NCI-H1092 (cell line): ENCODE data around the gene CABCOCO1.
"Not testable (repeated sequence)": the region's sequence is repeated elsewhere in the genome, so short reads cannot be mapped to it uniquely, and the experiment has no call there.

Experiments
- DNase-seq: peaks from one replicate; lab custom pipeline; 2025; lab: John Stamatoyannopoulos, UW

CABCOCO1 gene

DNA sequence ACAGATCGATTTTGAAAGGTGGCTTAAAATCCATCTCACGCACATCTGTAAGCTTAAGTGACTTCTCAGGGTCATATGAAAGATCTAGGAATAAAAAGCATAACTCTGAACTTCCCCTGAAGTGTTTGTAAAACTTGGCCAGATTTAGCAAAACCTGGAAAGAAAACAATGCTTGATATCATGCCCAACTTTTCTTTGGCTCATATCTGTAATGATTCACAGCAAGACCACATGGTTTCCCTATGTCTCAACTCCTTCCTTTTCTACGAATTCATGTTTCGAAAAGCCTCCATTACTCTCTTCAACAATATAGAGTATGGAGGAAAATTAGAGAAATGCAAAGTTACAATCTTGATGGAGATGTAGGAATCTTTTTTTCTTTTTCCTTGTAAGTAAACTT lies 20.1 kb upstream of the CABCOCO1 start:
- no peak for DNase-seq

DNA sequence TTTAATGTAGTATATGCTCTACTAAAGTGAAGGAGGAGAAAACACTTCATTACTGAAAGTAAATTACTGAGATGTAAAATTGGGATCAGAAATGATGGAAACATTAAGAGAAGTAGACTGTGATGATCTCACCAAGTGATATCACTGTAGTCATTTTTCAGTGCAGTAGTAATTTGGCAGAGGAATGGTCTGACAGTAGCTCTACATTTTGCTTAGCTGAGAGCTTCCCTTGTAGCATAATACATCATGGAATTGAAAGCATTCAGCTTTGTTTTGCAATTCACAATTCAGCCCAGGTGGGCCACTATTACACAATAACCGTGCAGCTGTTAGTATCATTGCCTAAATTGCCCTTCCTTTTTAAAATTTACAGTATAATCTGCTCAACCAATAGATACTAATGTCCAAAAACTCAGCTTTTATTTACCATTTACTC lies 19.4 kb upstream of the CABCOCO1 start:
- DNase-seq: peak; percentile 13

DNA sequence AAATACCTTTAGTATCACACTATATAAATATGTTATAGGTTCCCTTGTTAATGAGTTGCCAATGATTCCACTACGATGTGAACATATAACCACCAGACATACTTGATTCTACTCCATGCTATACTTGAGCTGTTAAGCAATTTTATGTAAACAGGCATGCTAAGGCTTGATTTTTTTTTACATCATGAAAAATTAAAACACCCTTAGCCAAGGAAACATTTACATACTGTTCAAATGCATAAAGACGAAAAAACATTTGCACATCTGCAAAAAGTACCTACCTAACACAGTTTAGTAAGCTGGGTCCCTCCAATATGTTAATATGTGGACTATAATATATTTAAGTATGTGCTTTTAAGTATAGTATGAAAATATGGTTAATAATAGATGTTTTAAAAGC lies 9.0 kb upstream of the CABCOCO1 start:
- no peak for DNase-seq

DNA sequence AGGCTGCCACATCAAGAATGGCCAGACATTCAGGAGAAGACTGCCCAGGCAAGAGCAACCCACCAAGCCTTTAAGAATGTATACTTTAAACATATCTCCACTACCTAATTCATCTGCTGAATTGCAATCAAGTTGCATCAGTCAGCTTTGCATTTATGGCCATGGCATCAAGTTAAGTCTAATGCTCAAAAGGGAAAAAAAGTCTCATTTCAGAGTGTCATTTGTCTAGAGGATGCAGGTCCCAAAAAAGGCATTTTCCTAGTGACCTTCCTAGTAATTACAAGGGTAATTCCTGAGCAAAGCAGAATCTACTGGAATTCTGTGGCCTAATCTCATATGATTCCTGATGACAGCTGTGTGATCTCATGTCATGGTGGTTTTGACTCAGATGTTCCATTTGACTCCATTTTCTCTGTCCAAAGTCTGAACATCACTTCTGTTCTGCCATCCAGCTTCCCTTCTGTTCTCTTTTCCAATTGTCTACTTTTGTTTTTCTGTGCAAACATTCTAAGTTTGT lies 7.3 kb upstream of the CABCOCO1 start:
- DNase-seq: no peak

DNA sequence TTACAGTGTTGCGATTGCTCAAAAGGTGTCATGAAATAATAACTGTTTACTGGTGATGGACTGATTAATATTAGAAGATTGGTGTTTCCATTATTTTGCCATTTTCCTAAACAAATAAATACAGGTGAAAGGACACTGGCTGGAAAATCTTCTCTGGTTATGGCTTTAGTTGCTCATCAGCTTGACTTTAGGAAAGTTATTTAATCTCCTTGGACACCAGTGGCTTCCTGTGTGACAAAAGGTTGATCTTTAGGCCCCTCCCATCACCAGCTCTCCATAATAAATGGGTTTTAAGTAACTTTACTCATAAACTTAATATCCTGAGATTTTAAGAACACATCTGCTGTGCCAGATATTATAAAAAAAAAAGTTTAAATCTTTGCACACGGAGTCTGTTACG lies 737 bp downstream of the CABCOCO1 start:
- DNase-seq: no peak

DNA sequence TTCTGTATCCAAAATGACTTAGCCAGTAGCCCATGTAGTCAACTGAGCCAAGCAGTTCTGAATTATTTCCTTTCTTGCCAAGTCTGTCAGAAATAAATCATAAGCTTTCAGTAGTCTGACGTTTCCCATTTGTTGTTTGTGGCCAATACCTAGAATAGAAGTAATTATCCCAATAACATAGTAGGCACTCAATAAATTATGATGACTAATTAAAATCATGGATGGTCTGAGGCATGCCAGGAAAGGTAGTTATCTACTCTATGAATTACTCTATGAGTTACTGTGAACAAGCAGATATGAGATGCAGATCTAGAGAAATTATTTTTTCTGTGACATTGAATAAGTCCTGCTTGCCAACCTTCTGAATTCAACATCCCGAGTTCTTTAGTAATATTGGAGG lies 2.3 kb downstream of the CABCOCO1 start:
- DNase-seq: no peak

DNA sequence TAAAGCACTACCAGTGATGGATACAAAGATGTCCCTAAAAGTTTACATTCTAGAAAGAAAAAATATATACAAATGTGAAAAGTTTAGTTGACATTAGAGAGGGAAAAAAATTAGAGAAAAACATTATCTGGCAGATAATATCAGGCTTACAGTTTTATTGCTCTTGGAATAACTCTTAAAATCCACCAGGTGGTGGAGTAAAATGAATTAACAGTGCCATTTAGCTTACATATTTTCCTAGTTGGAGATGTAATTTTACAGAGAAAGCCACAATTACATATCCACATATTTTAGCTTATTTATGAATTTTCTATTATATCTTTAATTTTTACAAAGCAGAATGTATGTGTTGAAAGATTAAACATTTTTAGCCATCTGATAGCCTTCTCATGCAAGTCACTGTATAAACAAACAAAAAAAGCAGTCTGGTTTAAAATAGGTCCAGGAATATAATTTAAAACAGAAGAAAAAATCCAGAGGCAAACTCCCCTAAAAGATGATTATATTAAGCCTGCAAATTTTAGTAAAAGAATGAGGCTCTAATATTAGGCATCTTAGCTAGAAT lies 6.5 kb downstream of the CABCOCO1 start:
- DNase-seq: no peak

DNA sequence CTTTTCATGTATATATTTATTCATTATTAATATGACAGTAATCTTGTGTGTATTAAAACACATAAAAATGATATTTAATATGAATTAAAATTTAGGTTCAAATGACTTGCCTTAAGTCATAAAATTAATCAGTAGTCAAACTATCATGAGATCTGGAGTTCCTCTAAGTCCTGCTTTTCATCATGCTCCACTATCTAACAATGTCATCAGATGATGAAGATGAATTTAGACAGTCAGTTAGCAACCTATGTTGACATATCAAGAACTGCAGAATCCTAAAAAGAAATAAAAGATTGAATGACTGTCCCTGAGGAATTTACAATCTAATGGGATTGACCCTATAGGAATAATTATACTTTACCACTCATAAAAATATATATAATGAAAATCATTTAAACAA lies 7.1 kb downstream of the CABCOCO1 start:
- no peak for DNase-seq

DNA sequence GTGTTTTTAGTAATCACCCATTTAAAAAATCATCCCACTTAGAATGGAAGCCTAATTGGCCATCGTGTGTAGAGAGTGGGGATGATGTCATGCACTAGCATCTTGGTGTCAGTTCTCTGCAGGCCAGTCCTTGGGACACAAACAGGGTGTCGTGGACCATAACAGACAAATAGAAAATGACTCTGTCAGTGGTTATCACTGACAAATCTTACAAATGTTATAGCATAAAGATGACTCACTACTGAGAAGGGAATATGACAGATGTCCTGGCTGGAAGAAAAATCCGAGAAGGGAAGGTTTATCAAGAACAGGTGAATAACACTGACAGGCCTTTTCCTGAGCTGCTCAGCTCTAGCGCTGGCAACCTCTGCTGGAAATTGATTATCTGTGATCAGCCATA lies 10.6 kb downstream of the CABCOCO1 start:
- no peak for DNase-seq

DNA sequence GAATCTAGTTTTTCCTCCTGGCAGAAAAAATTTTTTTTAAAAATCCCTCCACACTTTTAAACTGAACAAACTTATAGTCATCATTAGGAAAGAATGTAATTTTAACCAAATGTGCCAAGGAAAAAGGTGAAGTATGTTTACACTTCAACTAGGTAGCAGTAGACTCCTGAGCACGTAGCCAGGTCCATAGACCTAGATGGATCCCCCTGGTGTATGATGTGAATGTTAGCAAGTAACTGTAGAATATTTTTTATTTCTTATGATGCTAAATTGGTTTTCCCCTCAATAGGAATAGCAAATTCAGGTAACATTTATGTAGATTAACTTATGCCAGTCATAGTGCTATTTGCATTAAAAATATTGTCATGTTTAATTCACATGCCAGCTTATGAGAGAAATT lies 19.6 kb downstream of the CABCOCO1 start:
- no peak for DNase-seq

DNA sequence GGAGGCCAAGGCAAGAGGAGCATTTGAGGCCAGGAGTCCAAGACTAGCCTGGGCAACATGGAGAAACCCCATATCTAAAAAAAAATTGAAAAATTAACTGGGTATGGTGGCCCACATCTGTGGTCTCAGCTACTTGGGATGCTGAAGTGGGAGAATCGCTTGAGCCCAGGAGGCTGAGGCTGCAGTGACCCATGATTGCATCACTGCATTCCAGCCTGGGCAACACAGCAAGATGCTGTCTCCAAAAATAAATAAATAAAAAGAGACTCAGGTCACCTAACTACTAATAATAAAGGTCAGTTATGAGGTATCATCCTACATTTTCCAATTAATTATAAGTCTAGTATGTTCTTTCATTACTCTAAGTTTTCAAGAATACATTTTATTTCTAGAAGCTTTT lies 20.6 kb downstream of the CABCOCO1 start:
- DNase-seq: no peak

DNA sequence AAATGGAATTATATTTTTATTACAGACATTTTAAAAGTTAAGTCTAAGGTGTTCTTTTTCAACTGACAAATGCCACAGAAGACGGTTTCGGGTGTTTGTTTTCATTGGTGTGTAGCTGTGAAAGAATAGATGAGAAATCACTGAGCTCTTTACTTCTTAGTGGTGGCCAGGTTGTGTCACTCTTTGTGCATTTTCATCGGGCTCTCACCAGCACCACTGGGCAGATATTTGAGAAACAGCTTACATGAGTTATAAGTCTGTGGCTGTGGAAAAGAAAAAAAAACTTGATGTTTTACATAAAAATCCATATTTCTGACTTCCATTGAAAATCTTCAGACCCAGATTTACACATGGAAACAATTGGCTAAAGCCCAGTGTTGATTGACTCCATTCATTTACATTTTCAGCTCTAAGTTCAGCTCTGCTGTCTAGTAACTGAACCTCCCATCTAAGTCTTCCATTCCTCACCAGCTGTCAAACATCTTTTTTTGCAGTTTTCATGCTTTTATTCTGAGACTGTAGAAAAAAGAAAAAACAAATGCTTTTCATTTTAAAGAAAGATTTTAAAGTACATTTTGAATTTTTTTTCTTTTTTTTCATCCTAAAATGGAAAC lies 22.3 kb downstream of the CABCOCO1 start:
- DNase-seq: no peak

DNA sequence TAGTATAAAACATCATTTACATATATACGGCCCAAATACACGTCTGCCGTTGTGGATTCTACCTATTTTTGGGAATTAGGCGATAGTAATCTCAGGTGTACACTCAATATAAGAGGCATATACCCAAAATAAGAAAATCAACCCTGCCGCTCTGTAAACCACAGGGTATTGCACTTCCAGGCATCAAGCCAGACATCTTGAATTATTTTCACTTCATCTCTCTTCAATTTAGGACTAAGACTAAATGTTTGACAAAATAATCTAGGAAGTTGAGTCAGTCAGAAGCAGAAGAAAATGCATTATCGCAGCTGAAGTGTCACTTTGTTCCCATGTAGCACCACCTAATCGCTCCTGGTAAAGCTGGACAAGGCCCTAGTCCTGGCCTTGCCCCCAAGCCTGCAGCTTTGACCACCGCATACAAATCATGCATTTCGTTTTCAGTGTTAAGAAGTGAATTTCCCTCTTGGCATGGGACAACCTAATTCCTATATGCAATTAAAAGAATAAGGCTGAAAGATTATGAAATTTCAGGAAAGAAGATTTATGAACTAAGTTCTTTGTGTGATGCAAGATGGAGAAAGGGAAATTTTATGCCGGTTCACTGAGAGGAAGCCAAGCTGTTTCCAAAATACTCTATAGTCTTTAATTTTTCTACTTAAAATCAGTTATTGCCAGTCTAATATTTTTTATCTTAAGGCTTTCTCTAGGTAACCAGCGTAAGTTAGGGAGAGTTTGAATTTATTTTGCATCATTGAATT lies 26.0 kb downstream of the CABCOCO1 start:
- no peak for DNase-seq

DNA sequence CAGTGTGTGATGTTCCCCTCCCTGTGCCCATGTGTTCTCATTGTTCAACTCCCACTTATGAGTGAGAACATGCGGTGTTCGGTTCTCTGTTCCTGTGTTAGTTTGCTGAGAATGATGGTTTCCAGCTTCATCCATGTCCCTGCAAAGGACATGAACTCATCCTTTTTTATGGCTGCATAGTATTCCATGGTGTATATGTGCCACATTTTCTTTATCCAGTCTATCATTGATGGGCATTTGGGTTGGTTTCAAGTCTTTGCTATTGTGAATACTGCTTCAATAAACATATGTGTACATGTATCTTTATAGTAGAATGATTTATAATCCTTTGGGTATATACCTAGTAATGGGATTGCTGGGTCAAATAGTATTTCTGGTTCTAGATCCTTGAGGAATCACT lies 28.9 kb downstream of the CABCOCO1 start:
- DNase-seq: not testable (repeated sequence)

DNA sequence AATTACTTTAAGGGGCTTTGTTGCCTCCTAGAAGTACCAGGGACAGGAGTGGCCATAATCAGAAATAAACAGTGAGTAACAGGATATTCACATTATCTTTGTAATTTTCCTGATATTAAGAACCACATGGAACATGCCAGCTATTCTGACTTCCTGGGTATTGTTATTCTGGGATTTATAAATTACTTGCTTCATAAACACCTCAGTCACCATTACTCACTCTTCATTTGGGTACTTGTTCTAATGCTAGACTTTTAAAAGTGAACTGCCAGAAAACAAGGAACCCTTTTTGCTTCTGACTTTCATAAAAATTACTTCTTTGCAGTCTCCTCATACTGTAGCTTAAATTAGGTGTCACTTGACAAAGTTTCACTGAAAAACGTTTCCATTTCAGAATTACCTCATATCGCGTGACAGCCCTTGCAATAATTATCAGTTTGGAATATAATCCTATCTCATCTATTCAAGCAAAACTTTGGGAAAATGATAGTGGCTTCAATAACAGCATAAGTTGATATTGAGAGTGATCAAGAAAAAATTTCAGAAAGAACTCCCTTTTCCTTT lies 29.8 kb downstream of the CABCOCO1 start:
- DNase-seq: no peak

DNA sequence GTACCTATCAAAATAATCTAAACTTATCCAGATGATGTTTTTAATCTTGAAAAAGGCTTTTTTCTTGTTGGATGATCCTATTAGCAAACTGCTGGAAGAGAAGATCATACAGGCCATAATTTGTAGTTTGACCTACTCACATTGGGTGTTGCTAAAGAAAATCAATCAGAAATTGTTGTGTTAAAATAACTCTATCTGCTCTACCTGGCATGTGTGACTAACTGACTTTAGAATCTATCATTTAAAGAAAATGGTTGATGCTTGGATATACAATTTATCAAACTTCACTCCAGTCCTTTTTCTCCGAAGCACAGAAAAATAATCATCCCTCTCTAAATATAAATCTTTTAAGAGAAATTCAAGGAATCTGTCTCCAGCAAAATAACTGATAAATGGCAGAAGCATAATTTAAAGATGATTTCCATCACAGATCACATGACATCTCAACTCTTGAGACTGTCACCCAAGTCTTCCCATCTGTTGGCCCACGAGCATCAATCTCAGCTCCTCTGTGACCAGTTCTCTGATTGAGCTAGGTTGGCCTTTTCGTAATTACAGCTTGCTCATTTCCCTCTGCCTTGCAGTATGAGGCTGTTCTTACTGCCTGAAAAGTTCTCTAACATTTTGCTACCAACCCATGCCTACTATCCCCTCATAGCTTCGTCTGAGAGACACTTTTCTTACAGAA lies 36.4 kb downstream of the CABCOCO1 start:
- no peak for DNase-seq

DNA sequence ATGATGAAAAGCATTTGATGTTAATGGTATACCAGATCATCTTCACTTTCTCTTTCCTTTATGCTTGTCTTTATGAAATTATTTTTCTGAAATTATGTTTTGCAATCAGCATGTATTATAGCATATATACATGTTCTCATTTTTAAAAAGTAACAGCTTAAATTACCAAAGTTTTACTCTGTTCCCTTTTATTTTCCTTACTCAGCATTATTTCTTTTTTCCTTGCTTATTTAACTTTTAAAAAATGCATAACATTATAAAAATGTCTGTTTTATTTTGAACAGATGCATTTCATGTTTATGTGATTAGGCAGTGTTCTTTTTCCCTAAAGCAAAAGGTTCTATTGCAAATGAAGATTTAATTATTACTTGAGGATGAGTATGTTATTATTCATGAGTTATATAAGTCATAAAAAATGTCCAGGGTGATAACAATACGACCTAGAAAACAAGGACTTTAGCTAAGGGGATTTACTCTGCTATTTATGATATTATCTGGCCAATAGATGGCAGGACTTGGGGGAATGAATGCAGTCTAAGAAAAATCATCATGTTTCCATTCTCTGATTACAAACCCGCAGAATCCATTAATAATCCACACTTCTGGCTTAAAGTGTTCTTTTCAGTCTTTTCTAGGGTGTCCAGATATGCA lies 38.5 kb downstream of the CABCOCO1 start:
- DNase-seq: no peak

DNA sequence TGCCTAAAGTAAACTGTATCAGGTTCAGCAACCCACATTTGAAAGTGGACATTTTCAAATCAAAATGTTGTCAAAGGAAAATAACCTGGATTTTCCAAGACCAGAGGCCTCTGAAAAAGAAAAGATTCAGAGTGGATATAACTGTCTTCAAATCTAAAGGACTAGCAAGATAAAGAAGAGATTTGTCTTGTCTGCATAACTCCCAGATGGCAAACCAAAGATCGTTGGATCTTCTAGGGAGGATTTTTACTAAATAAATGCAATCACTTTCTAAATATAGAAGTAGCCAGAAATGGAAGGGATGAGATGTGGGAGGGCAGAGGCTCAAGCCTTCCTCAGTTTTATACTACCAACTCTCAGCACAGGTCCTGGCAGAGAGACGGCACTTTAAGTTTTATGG lies 39.0 kb downstream of the CABCOCO1 start:
- DNase-seq: no peak

DNA sequence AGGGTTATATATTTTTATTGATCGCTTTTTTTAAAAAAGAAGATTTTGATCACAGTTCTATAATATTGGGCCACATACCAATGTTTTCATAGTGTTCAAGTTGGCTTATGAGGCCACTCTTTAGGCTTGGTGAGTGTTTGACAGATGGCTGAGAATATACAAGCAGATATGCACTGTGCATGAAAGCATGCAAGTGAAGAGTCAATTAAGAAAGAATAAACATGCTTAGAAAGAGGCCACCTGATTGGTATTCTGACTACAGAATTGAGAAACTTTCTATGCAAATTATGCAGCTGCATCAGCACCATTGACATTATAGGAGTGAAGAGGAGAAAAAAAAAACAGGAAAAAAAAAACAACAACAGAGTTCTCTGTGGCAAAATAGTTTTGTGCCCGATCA lies 39.9 kb downstream of the CABCOCO1 start:
- DNase-seq: no peak

DNA sequence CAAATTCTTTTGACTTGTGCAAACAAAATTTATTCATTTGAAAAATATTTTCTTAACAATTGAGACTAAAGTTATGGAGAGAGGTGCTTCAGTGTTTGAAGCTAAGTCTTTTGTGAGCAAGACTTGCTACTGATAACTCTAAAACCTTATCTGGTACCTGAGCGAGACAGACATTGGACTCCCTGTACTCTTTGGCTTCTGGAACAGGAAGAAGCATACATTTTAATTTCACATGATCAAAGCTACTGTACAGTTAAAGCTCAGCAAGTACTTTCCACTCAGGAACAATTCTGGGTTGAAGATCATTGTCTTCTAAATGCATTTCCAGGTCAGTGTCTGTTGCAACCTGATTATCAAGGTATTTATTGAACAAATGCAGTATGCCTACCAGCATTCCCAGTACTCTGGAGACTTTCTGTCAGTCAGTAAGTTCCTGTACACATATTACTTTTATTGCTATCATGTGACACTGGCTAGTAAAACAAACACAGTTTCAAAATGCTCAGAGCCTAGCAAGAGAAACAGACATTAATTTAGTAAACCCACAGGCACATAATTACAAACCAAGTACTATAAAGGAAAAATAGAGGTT lies 42.4 kb downstream of the CABCOCO1 start:
- DNase-seq: no peak

DNA sequence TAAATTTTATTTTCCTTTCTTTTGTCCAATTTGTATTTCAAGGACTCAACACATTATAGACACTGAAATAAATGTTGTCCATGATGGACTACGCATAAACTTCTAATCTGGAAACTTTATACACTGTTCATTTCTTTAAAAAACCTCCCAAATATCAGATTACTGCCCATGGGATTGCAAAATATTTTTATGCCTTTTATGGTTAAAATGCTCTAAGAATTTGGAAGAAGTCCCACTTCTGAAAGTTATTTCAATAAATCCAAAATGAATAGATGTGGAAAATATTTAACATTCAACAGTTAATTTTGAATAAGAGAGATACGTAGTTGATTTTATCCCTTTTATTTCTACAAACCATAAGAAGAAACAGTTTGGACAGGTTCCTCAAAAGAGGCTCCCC lies 46.1 kb downstream of the CABCOCO1 start:
- DNase-seq: no peak

DNA sequence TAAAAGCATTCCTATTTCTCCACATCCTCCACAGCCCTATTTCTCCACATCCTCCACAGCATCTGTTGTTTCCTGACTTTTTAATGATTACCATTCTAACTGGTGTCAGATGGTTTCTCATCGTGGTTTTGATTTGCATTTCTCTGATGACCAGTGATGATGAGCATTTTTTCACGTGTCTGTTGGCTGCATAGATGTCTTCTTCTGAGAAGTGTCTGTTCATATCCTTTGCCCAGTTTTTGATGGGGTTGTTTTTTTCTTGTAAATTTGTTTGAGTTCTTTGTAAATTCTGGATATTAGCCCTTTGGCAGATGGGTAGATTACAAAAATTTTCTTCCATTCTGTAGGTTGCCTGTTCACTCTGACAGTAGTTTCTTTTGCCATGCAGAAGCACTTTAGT lies 49.4 kb downstream of the CABCOCO1 start:
- not testable (repeated sequence) for DNase-seq
